Activated naive CD8-positive, alpha-beta T cell treated with anti-CD3 and anti-CD28 coated beads, Interleukin-2, amount 50 U/mL, for 24 hours (primary cell): ENCODE measurements around the gene PRSS3.
"Not testable (repeated sequence)": the region's sequence is repeated elsewhere in the genome, so short reads cannot be mapped to it uniquely, and the experiment has no call there.

ENCODE experiments used
- ATAC-seq: fragments of 150-1000 bp; cut with Tn5 transposase; one replicate; pipeline ENCODE4 v1.10.0; 2021
- DNase-seq: peaks from one replicate; pipeline ENCODE4 v3.0.0; 2021
- H3K27ac Mint-ChIP-seq: one replicate; pipeline ENCODE4 v1.8.0; 2021; ENCODE audit warnings: mild to moderate bottlenecking, mixed read lengths
- H3K27me3 Mint-ChIP-seq: one replicate; pipeline ENCODE4 v1.8.0; 2021; ENCODE audit warnings: mixed read lengths
- H3K36me3 Mint-ChIP-seq: one replicate; pipeline ENCODE4 v1.8.0; 2021; ENCODE audit warnings: low read depth, mixed read lengths
- H3K4me1 Mint-ChIP-seq: one replicate; pipeline ENCODE4 v1.8.0; 2021; ENCODE audit warnings: mixed read lengths
- H3K4me3 Mint-ChIP-seq: one replicate; pipeline ENCODE4 v1.8.0; 2021; ENCODE audit warnings: mild to moderate bottlenecking, moderate library complexity, mixed read lengths
- H3K9me3 Mint-ChIP-seq: one replicate; pipeline ENCODE4 v1.8.0; 2021; ENCODE audit warnings: mixed read lengths

Gene PRSS3

DNA sequence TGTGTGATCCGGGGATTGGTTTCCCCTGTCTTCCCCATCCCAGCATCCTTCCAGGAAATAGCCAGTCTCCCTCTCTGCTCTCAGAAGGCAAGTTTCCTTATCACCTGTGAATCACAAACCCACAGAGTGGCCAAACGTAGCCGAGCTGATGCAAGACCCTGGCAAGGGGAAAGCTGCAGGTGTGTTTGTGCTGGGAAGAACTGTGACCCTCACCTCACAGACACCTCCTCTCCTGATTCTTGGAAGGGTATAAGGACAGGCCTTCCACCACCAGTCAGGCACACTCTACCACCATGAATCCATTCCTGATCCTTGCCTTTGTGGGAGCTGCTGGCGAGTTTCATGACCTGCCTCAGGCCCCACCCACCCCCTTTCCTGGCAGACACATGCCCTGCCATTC lies at the start of gene PRSS3:
PRSS3 (plus strand) TSS at position 281 of the 400 bp plus-strand sequence; CDS start at position 294, 13 bp downstream.
- no peak for ATAC-seq
- H3K27ac Mint-ChIP-seq: no peak within 1 kb of the TSS
- H3K36me3 Mint-ChIP-seq: no peaks in the 10 kb centered on the region
- no peaks in the 10 kb centered on the region for H3K4me1 Mint-ChIP-seq
- H3K27me3 Mint-ChIP-seq: peaks cover 12% of the 10 kb centered on the region
- no peaks in the 10 kb centered on the region for H3K9me3 Mint-ChIP-seq
- H3K4me3 Mint-ChIP-seq: no peak within 1 kb of the TSS
- no peak for DNase-seq

- H3K27me3 Mint-ChIP-seq: peaks cover 57% of the 10 kb centered on the region
- no peaks in the 10 kb centered on the region for H3K9me3 Mint-ChIP-seq
- H3K4me3 Mint-ChIP-seq: peak overlapping the region; percentile 73
- DNase-seq (peak; percentile 53), ATAC-seq (peak; percentile 80)
- H3K27ac Mint-ChIP-seq: peak overlapping the region; percentile 70
- no peaks in the 10 kb centered on the region for H3K36me3 Mint-ChIP-seq
- peaks cover 34% of the 10 kb centered on the region for H3K4me1 Mint-ChIP-seq
Observed at GRCh38 chr9:33748633-33749304, 46.6 kb upstream of the PRSS3 start.

GRCh38 chr9:33749305-33749654 lies 46.1 kb upstream of the PRSS3 start:
- H3K27ac Mint-ChIP-seq: peak overlapping the region; percentile 70
- peak; percentile 53 for ATAC-seq
- H3K9me3 Mint-ChIP-seq, H3K36me3 Mint-ChIP-seq: not testable (repeated sequence)
- H3K4me3 Mint-ChIP-seq: peak overlapping the region; percentile 73
- H3K4me1 Mint-ChIP-seq: peaks cover 34% of the 10 kb centered on the region
- peaks cover 61% of the 10 kb centered on the region for H3K27me3 Mint-ChIP-seq
- DNase-seq: peak; percentile 50

GRCh38 chr9:33750307-33750838 lies 45.0 kb upstream of the PRSS3 start:
- no peak for ATAC-seq
- no peak for DNase-seq
- H3K4me3 Mint-ChIP-seq: peak overlapping the region; percentile 28
- H3K27ac Mint-ChIP-seq: no peak overlapping the region
- H3K9me3 Mint-ChIP-seq: no peaks in the 10 kb centered on the region
- peaks cover 68% of the 10 kb centered on the region for H3K27me3 Mint-ChIP-seq
- H3K4me1 Mint-ChIP-seq: peaks cover 34% of the 10 kb centered on the region
- H3K36me3 Mint-ChIP-seq: no peaks in the 10 kb centered on the region

DNA sequence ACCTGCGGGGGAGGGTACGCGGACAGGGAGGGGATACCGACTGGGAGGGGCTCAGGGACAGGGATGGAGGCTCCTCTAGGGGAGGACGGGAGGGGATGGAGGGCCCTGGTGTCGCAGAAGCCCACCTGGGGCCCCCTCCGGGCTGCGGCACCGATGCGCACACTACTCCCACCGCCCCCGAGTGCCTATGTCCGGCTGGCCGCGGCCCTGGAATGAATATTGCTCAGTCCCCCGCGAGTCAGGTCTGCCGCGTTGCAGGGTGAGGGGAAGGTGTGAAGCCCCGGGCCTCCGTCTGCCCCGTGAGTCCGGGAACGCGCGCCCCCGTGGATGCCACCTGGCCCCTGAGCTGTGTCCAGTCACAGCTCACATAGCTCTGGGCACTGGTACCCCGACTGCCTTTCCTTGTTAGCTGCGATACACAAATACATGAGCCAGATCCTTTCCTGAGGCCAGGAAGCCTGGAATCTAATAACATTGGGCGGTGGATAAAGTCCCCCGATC lies 44.5 kb upstream of the PRSS3 start:
- DNase-seq: no peak
- no peak overlapping the region for H3K27ac Mint-ChIP-seq
- peaks cover 71% of the 10 kb centered on the region for H3K27me3 Mint-ChIP-seq
- no peaks in the 10 kb centered on the region for H3K9me3 Mint-ChIP-seq
- no peak for ATAC-seq
- peaks cover 34% of the 10 kb centered on the region for H3K4me1 Mint-ChIP-seq
- no peak overlapping the region for H3K4me3 Mint-ChIP-seq
- H3K36me3 Mint-ChIP-seq: no peaks in the 10 kb centered on the region

DNA sequence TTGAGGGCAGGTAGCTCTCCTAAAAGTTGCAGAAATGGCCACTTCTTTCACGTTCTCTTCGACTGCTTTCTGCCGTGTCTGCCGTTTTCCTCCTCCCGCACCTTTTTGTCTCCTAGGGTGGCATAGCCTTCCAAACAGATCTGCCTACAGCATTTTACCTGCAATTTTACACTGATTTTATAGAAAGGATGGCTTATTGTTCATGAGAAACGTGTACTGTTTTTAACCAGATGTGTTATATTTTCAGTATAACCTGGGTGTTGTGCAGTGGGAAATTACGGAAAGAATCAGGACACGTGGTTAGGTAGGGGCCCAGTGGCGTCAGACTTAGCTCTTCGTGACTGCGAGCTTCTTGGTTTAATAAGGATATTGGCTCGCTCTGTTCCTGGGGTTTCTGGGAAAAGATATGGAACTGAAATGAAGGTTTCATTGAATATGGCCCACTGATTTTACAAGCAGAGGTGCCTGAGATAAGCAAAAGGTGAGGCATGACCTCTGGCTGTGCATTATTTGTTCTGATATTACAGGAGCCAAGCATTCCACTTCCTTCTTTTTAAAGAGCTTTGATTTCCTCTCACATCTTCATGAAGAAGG lies 43.7 kb upstream of the PRSS3 start:
- no peaks in the 10 kb centered on the region for H3K36me3 Mint-ChIP-seq
- H3K4me1 Mint-ChIP-seq: peaks cover 34% of the 10 kb centered on the region
- H3K27ac Mint-ChIP-seq: no peak overlapping the region
- H3K4me3 Mint-ChIP-seq: no peak overlapping the region
- ATAC-seq (no peak), DNase-seq (no peak)
- no peaks in the 10 kb centered on the region for H3K9me3 Mint-ChIP-seq
- H3K27me3 Mint-ChIP-seq: peaks cover 71% of the 10 kb centered on the region

GRCh38 chr9:33752130-33752637 lies 43.2 kb upstream of the PRSS3 start:
- no peak for ATAC-seq
- Mint-ChIP-seq H3K36me3 (no peaks in the 10 kb centered on the region), H3K27ac (no peak overlapping the region), H3K9me3 (no peaks in the 10 kb centered on the region), H3K4me1 (peaks cover 34% of the 10 kb centered on the region), H3K4me3 (no peak overlapping the region), H3K27me3 (peaks cover 75% of the 10 kb centered on the region)
- DNase-seq: no peak

DNA sequence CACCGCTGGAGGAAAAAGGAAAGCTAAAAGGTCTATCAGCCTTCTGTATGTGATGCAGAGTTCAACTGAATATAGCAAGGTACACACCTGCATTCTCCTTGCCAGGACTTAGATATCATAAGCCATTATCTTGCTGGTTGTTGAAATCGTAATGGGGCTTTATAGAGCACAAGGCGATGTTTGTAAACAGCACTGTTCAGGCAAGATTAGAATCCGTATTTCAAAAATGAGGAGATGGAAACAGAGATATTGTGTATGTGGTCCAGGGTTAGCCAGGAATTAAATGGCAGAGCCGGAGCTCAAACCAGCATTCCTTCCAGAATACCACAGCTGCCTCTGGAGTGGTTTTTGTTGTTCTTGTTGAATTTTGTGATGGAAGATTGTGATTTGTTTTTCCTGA lies 42.6 kb upstream of the PRSS3 start:
- H3K27ac Mint-ChIP-seq, H3K9me3 Mint-ChIP-seq, H3K4me3 Mint-ChIP-seq, ATAC-seq, H3K36me3 Mint-ChIP-seq, DNase-seq: not testable (repeated sequence)
- peaks cover 77% of the 10 kb centered on the region for H3K27me3 Mint-ChIP-seq
- peaks cover 34% of the 10 kb centered on the region for H3K4me1 Mint-ChIP-seq

- ATAC-seq, DNase-seq, H3K36me3 Mint-ChIP-seq, H3K4me1 Mint-ChIP-seq, H3K9me3 Mint-ChIP-seq, H3K4me3 Mint-ChIP-seq, H3K27ac Mint-ChIP-seq: not testable (repeated sequence)
- H3K27me3 Mint-ChIP-seq: peaks cover 25% of the 10 kb centered on the region
Observed at GRCh38 chr9:33759648-33760047, 35.7 kb upstream of the PRSS3 start.

DNA sequence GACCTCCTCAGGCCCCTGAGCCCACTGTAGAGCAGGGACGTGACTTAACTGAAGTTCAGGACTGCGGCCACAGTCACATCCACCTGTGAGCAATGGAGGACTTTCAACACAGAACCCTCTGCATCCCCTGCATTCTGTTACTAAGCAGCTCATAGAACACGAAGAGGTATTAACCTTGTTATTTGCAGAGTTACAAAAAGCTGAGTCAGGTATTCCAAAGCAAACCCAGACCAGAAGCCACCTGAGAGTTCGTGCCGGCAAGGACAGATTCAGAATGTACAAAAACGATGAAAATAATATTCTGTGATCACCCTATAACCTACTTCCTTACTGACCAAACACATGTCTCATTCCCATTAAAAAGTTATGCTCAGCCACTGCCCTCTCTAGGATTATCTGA lies 33.0 kb upstream of the PRSS3 start:
- Mint-ChIP-seq H3K4me1 (peaks cover 6% of the 10 kb centered on the region), H3K36me3 (no peaks in the 10 kb centered on the region), H3K27me3 (peaks cover 9% of the 10 kb centered on the region), H3K9me3 (no peaks in the 10 kb centered on the region), H3K27ac (no peak overlapping the region), H3K4me3 (no peak overlapping the region)
- DNase-seq: no peak
- ATAC-seq: no peak

GRCh38 chr9:33763709-33764108 lies 31.7 kb upstream of the PRSS3 start:
- DNase-seq, H3K4me1 Mint-ChIP-seq, H3K36me3 Mint-ChIP-seq, H3K27me3 Mint-ChIP-seq, H3K9me3 Mint-ChIP-seq, H3K27ac Mint-ChIP-seq, H3K4me3 Mint-ChIP-seq: not testable (repeated sequence)
- ATAC-seq: peak; percentile 89

DNA sequence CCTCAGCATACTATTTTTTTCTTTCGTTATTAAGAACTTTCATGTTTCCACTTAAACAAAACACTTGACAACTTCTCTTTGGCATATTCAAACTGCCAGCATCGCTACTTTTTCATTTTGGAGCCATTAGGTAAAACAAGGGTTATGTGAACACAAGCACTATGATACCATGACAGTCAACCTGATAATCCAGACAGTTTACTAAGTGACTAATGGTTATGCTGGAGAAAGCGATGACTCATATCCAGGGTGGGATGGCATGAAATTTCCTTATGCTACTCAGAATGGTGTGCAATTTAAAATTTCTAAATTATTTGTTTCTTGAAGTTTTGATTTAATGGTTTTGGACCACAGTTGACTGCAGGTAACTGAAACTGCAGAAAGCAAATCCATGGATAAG lies 29.9 kb upstream of the PRSS3 start:
- Mint-ChIP-seq H3K4me1 (peaks cover 9% of the 10 kb centered on the region), H3K9me3 (no peaks in the 10 kb centered on the region), H3K27me3 (no peaks in the 10 kb centered on the region), H3K27ac (no peak overlapping the region), H3K36me3 (no peaks in the 10 kb centered on the region), H3K4me3 (no peak overlapping the region)
- ATAC-seq (peak; percentile 48), DNase-seq (no peak)

DNA sequence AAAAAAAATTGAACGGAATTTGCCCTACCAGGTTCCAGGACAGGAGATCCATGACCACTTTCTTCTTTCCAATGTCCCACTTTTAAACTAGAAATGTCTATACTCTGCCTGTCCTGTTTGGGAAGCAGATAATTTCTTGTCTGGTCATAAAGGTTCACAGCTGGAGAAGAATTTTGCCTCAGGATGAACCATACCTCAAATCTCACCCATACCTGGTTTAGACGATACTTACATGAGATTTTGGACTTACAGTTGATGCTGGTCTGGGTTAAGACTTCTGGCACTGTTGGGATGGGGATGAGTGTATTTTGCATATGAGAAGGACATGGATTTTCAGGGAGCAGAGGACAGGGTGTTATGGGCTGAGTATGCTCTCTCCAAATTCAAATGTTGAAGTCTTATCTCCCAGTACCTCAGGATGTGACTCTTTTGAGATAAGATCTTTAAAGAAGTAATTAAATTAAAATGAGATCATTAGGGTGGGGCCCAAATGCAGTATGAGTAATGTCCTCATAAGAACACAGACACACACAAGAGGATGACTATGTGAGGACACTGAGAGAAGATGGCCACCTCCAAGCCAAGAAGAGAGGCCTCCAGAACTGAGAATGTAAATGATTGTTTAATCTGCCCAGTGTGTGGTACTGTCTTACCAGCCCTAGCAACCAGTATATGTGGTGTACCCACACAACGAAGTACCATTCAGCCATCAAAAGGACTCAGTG lies 25.0 kb upstream of the PRSS3 start:
- not testable (repeated sequence) for H3K4me3 Mint-ChIP-seq, DNase-seq, H3K9me3 Mint-ChIP-seq, H3K27ac Mint-ChIP-seq, H3K36me3 Mint-ChIP-seq, H3K4me1 Mint-ChIP-seq, H3K27me3 Mint-ChIP-seq
- ATAC-seq: peak; percentile 65

GRCh38 chr9:33773135-33773534 lies 22.2 kb upstream of the PRSS3 start:
- not testable (repeated sequence) for ATAC-seq, H3K4me3 Mint-ChIP-seq, H3K9me3 Mint-ChIP-seq, H3K27ac Mint-ChIP-seq, H3K36me3 Mint-ChIP-seq, DNase-seq, H3K27me3 Mint-ChIP-seq, H3K4me1 Mint-ChIP-seq
